ENCODE data around the gene ARL4C. TPM values are rescaled to one million over a fixed set of nuclear protein-coding genes. Genes with fewer than 3 reads are reported as not detected.
A peak's percentile ranks its signal among the peaks of the same experiment; 100 is the strongest.

ARL4C gene
- total RNA-seq, 1 experiment from 2014 or later = 151 TPM

- intact Hi-C loops (cut with micrococcal nuclease; ENCODE audit: unreplicated experiment) (no loop called here), in situ Hi-C loops (cut with HindIII; ENCODE audit: low pct_unique_long_range_greater_than_20kb, low sequenced_read_pairs) (no loop called here)
- H3K4me3 ChIP-seq (ENCODE audit: low read depth in 2 of 2, low read length in 2 of 2) = no peak overlapping the region
- POLR2A ChIA-PET = no interaction called here
- peak overlapping the region; percentile 74 for H3K27ac ChIP-seq (ENCODE audit: low read length)
- ATAC-seq (peak; percentile 18), DNase-seq (ENCODE audit: low read depth, low spot score) (no peak)
- no peaks in the 10 kb centered on the region for H3K36me3 ChIP-seq (ENCODE audit: control insufficient read depth, insufficient read depth, low read length)
- no peaks in the 10 kb centered on the region for H3K9me3 ChIP-seq (ENCODE audit: control insufficient read depth, insufficient read depth, low read depth, low read length)
- CTCF ChIA-PET = no interaction called here
- H3K4me1 ChIP-seq (ENCODE audit: control insufficient read depth, insufficient read depth, low read length) = peaks cover 34% of the 10 kb centered on the region
- no peak for TF ChIP-seq POLR2AphosphoS5 (IDR thresholded peaks at IDR 0.05; ENCODE audit: low read depth, low read length)
- no peak for TF ChIP-seq CTCF (IDR thresholded peaks at IDR 0.05)
- TF ChIP-seq REST (IDR thresholded peaks at IDR 0.05; ENCODE audit: insufficient read depth in 1 of 2, low read depth in 2 of 2, low read length in 1 of 2) = no peak
- TF ChIP-seq TCF7L2 (IDR thresholded peaks at IDR 0.05; ENCODE audit: low read depth, low read length) = no peak
- TF ChIP-seq SIN3A (IDR thresholded peaks at IDR 0.05; ENCODE audit: borderline replicate concordance, insufficient read depth, low read depth, low read length) = no peak
- H3K27me3 ChIP-seq (ENCODE audit: control insufficient read depth, insufficient read depth, low read length) = no peaks in the 10 kb centered on the region
- BruUV-seq (replicated peaks) = no TSS peak
These were observed 6.0 kb upstream of the ARL4C start for GRCh38 chr2:234502919-234503285.

GRCh38 chr2:234502285-234502918 is 5.5 kb upstream of the ARL4C start:
- Histone ChIP-seq H3K27ac (ENCODE audit: low read length) (peak overlapping the region; percentile 74), H3K4me3 (ENCODE audit: low read depth in 2 of 2, low read length in 2 of 2) (no peak overlapping the region), H3K36me3 (ENCODE audit: control insufficient read depth, insufficient read depth, low read length) (no peaks in the 10 kb centered on the region), H3K4me1 (ENCODE audit: control insufficient read depth, insufficient read depth, low read length) (peaks cover 36% of the 10 kb centered on the region), H3K9me3 (ENCODE audit: control insufficient read depth, insufficient read depth, low read depth, low read length) (no peaks in the 10 kb centered on the region), H3K27me3 (ENCODE audit: control insufficient read depth, insufficient read depth, low read length) (no peaks in the 10 kb centered on the region)
- ChIA-PET CTCF (interaction anchor here (0.6 kb wide), 2 partner anchors 58 to 536 kb away, joined by 3 read pairs; no protein-coding TSS in a partner anchor), POLR2A (interaction anchor here (0.6 kb wide), 1 partner anchor 467 kb away, joined by 4 read pairs; no protein-coding TSS in a partner anchor)
- no peak for DNase-seq (ENCODE audit: low read depth, low spot score)
- in situ Hi-C loops (cut with HindIII; ENCODE audit: low pct_unique_long_range_greater_than_20kb, low sequenced_read_pairs) (no loop called here), intact Hi-C loops (cut with micrococcal nuclease; ENCODE audit: unreplicated experiment) (no loop called here)
- no peak for TF ChIP-seq SIN3A (IDR thresholded peaks at IDR 0.05; ENCODE audit: borderline replicate concordance, insufficient read depth, low read depth, low read length)
- TF ChIP-seq TCF7L2 (IDR thresholded peaks at IDR 0.05; ENCODE audit: low read depth, low read length) = no peak
- TF ChIP-seq CTCF (IDR thresholded peaks at IDR 0.05) = no peak
- TF ChIP-seq POLR2AphosphoS5 (IDR thresholded peaks at IDR 0.05; ENCODE audit: low read depth, low read length) = no peak
- TF ChIP-seq REST (IDR thresholded peaks at IDR 0.05; ENCODE audit: insufficient read depth in 1 of 2, low read depth in 2 of 2, low read length in 1 of 2) = no peak
- no TSS peak for BruUV-seq (replicated peaks)
- ATAC-seq = peak; percentile 77

Measured in Panc1 (cell line).